ENCODE data around the gene SPRR2F.
"Not testable (repeated sequence)": the region's sequence is repeated elsewhere in the genome, so short reads cannot be mapped to it uniquely, and the experiment has no call there.

Gene SPRR2F, protein sequence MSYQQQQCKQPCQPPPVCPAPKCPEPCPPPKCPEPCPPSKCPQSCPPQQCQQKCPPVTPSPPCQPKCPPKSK

DNA sequence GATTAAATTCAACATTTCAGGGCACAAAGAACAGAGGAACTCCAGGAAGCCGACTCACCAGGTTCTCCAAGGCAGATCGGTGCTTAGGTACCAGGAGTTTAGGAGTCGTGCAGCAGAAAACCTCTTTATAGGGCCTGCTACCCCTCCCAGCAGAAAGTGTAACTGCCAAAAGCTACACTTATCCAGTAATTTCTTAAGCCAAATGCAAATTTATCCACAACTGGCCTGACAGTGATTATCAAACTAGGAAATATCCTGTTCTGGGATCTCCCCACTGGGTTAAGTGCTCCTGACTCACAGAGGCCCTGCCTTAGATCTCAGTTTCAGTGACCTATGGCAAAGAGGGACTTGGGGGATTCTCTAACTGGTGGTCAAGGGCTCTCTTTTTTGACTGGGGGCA is at the start of gene SPRR2F:
Gene SPRR2F, minus strand, starts transcription at position 101 of the 400 bp plus-strand sequence. CDS start 783 bp downstream, outside the sequence.
- no peak for DNase-seq

DNA sequence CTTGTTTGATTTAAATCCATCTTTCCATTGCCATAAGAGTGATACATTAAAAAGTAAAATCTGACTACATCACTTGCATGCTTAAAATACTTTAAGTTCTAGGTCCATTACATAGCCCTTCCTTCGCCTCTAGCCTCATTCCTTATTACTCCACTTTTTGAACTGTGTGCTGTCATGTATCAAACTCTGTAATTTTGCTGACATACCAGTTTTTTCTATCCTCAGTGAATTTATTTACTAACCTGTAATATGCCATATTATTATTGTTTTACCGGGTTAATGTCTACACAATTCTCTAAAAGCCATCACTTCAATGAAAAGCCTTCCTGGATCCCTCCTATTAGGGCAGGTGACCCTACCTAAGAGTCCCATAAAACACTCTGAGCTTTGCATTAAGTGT is 42.2 kb upstream of the SPRR2F start:
- DNase-seq: no peak

DNA sequence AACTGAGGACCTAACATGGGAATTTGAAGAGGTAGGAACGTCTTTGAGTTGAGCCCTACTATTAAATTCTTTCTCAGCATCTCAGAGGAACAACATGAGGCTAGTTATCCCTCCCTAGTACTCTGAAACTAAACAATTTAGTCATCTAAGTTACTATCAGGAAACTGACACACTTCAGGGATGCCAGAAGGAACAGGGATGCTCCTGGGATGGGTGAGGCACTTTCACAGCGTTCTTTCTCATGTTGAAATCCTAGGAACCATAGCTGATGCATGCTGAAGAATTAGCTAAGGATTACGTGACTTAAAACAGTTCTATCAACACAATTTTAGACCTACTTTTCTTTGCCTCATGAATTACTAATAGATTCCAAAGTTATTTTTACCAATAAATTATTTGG is 39.2 kb upstream of the SPRR2F start:
- DNase-seq: no peak

DNA sequence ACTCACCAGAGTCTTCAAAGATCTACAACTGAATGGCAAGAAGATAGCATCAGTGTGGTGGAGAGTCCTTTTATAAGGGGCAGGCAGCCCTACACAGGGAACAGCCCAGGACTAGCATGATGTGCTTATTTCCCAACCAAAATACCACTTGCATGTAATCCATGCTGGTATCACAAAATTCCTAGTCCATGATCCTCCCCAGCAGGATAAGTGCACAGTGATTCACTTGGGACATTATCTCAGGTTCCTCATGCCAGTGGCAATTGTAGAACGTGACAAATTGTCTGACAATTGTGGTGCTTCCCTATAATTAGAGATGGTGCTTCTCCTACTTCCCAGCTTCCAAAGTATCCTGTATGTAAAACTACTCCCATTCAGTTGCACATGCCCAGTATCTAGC is 37.5 kb upstream of the SPRR2F start, which contains the start of gene SPRR2G:
Gene SPRR2G, minus strand, starts transcription at position 45 of the 400 bp plus-strand sequence. CDS start 780 bp downstream, outside the sequence.
- DNase-seq: no peak

DNA sequence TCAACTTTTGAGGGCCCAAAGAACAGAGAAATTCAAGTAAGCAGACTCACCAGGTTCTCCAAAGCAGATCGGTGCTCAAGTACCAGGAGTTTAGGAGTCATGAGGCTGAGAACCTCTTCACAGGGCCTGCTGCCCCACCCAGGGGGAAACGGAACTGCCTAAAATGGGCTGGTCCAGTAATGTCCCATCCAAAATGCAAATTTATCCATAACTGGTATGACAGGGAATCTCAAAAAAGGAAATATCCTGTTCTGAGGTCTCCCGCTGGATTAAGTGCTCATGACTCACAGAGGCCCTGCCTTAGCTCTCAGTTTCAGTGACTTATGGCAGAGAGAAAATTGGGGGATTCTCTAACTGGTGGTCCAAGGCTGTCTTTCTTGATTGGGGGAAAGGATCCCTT is 28.1 kb upstream of the SPRR2F start:
- no peak for DNase-seq

DNA sequence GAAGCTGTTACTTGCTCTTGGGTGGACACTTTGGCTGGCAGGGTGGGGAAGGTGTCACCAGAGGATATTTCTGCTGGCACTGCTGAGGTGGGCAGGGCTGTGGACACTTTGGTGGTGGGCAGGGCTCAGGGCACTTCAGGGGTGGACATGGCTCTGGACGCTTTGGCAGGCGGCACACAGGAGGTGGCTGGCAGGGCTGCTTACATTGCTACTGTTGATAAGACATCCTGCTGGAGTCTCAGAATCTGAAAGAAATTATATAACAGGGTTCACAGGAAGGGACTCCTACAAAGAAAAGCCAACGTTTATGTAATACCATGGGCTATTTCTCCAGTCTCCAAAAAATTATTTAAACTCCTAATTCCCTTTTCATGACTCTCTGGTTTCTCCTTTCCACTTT is 27.2 kb upstream of the SPRR2F start:
- no peak for DNase-seq

DNA sequence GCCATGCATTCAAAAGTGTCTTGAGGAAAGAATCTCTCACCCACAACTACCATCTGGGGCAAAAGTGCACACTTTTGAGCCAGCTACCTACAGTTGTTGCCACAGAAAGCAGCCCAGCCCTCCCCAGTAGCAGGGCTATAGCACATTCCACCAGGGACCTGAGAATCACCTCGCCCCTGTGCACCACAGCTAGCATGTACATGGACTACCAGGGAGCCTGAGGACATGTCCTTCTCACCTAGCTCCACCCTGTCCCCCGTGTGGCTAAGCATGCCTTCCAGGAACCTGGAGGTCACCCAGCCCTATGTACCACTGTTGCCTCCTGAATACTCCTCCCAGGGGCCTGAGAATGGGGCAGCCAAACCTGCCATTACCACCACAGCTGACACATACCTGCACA is 20.4 kb upstream of the SPRR2F start:
- no peak for DNase-seq

DNA sequence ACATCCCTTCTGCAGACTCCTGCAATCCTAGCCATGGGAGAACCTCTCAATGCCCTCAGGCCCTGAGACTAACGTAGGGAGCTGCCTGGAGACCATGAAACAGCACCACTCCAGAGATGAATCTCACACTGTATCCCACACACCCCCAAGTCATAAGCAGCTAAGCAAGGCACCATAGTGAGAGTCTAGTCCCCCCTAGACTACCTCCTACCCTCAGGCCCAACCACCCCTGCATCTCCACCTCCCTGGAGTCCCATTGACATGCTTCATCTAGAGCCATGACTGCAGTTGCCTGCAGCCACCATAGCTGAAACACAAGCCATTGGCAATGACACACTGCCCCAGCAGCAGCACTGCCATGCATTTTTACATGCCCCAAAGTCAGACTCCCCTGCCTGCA is 20.0 kb upstream of the SPRR2F start:
- no peak for DNase-seq

DNA sequence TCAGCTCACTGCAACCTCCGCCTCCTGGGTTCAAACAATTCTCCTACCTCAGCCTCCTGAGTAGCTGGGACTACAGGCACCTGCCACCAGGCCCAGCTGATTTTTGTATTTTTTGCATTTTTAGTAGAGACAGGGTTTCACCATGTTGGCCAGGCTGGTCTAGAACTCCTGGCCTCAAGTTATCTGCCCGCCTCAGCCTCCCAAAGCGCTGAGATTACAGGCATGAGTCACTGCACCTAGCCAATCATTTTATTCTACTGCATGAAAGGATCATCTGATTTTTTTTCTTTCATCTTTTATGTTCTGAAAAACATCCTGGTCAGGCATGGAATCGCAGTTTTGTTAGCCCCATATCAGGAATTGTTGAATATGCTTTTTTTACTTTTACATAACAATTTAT is 15.4 kb upstream of the SPRR2F start:
- DNase-seq: not testable (repeated sequence)

DNA sequence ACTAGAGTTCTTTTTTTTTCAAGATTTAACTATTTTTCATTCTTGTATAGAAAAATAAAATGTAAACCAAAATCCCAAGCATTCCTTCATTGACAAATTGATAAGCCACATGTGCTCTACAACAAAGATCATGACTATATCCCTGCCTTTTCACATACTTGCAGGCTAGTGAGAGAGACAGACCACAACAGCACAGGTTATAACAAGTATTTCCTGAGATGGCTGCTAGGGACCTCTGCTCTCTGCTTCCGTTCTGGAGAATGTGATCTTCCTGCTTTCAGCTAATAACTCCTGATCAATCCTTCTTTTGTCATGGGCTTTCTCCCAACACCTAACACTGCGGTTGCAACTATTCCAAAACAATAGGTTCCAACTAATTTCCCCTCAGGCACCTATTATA is 14.0 kb upstream of the SPRR2F start:
- DNase-seq: no peak

DNA sequence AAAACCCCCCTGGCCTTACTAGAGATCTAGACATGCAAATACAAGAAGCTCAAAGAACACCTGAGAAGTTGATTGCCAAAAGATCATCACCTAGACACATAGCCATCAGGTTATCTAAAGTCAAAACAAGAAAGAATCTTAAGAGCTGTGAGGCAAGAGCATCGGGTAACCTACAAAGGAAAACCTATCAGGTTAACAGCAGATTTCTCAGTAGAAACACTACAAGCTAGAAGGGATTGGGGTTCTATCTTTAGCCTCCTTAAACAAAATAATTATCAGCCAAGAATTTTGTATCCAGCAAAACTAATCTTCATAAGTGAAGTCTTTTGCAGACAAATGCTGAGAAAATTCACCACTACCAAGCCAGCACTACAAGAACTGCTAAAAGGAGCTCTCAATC is 12.2 kb upstream of the SPRR2F start:
- no peak for DNase-seq

DNA sequence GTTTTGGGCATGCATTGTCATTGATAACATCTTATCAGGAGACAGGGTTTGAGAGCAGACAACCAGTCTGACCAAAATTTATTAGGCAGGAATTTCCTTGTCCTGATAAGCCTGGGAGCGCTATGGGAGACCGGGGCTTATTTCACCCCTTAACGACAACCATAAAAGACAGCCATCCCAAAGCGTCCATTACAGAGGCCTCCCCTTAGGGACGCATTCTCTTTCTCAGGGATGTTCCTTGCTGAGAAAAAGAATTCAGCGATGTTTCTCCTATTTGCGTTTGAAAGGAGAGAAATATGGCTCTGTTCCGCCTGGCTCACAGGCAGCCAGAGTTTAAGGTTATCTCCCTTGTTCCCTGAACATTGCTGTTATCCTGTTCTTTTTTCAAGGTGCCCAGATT is 10.5 kb upstream of the SPRR2F start:
- not testable (repeated sequence) for DNase-seq

DNA sequence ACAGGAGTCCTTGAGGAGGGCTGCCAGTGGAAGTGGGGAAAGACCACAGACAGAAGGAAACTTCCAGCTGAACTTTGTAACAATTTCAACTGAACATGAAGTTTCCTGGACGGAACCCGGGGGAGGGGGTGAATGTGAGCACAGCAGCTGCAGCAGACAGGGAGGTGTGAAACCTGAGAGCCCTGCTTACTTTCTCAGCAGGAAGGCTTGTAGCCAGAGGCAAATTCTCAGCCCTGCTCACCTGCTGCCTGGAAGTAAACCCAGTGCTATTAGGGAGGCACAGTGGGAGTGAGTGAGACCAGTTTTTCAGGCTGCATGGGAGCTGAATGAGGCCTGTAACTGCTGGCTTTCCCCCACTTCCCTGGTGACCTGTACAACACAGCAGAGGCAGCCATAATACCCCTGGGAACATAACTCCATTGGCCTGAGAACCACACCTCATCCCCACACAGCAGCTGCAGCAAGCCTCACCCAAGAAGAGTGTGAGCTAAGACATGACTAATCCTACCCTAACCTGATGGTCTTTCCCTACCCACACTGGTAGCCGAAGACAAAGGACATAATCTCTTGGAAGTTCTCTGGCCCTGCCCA is 9.6 kb upstream of the SPRR2F start:
- no peak for DNase-seq

DNA sequence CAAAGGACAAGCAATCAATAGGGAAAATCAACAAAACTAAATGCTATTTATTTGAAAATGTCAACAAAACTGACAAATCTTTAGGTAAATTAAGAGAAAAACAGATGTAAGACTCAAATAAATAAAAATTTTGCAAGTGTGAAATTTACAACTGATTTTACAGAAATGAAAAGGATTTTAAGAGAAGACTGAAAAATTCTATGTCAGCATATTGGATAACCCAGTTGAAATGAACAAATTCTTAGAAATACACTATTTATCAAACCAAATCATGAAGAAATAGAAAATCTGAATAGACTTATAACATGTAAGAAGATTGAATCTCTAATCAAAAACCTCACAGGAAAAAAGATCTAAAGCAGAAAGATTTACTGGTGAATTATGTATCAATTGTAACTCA is 7.6 kb upstream of the SPRR2F start:
- no peak for DNase-seq

DNA sequence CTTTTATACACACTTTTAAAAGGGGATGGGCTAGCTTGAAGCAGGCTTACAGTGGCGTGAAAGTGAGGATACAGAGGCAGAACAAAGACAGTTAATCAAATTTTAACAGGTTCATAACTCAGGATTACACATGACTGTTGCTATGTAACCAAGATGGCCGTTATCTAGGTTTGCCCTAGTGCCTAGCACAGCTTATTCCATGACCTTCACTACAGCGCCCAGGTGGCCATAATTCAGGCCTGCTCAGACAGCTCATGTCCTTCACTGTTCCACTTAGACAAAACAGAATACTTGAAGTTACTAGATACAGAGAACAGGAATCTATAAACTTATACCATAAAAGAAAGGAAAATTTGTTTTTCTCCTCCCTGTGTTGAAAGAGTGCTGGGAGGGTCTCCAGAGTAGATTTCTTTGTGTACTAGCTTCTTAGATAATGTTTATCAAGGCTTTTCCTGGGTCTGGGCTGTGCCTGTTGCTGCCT is 6.2 kb upstream of the SPRR2F start:
- no peak for DNase-seq

DNA sequence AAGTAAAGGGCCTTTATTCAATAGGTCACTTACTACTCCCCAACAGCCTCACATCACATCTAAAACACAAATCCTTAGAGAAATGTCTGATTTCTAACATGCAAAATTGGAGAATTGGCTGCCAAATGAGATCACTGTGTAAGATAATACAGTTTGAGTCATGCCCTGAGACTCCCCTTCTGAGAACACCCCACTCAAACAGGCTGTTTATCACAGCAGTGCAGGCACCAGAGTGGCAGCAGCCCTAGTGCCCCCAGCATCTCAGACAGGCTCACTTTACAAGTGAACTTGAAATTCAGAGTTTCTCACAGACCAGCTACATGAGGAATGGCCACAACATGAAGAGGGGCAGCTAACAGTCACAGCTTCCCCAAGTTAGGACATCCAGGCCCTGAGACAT is 1.9 kb upstream of the SPRR2F start:
- not testable (repeated sequence) for DNase-seq

DNA sequence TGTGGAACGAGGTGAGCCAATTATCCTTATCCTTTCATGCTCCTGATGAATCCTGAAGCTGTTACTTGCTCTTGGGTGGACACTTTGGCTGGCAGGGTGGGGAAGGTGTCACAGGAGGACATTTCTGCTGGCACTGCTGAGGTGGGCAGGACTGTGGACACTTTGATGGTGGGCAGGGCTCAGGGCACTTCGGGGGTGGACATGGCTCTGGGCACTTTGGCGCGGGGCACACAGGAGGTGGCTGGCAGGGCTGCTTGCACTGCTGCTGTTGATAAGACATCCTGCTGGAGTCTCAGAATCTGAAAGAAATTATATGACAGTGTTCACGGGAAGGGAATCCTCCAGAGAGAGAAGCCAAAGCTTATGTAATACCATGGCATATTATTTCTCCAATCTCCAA is 862 bp downstream of the SPRR2F start:
- not testable (repeated sequence) for DNase-seq

DNA sequence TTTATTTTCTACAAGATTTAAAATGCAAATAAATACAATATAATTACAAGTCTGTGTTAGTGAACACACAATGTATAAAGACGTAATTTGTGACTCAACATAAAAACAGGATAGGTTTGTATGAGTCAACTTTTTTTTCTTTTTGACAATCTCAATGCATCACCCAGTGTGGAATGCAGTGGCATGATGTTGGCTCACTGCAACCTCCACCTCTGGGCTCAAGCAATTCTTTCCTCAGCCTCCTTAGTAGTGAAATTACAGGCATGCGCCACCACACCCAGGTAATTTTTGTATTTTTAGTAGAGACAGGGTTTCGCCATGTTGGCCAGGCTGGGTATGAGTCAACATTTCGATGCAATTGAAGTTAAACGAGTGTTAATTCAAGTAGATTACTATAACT is 13.1 kb downstream of the SPRR2F start:
- DNase-seq: no peak

DNA sequence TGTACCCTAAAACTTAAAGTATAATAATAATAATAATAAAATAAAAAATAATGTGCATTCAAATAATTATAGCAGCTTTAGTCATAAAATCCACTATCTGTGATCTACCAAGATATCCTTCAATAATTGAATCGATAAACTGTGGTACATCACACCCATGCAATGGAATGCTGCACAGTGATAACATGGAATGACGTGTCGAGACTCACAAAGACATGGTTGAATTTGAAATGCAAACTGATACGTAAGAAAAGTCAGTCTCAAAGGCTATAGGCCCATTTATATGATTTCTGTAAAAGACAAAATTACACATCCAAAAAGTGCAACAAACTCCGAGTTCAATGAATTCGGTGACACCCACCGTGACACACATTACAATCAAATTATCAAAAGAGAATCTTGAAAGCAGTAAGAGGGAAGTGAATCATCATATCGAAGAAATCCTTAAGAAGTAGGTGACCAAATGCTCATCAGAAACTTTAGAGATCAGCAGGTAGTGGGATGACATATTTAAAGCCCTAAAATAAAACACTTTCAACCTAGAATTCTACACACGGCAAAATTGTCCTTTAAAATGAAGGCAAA is 13.8 kb downstream of the SPRR2F start:
- DNase-seq: no peak

DNA sequence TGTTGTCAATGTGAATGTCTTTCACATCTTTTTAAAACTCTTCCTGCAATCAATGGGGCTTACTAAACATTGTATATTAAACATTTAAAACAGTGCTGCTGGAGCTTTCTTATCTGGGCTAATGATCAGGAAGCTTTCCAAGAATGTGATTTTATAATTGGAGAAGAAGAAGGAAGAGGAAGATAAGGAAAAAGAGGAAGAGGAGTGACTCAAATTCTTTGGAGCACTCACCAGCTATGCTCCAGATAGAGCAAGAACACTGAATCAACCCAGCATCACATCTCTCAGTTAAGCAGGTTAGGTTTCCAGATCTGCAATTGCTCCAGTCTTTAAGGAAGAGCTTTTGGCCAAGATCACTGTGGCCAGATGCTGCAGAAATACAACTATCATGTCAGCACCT is 17.6 kb downstream of the SPRR2F start:
- DNase-seq: no peak

DNA sequence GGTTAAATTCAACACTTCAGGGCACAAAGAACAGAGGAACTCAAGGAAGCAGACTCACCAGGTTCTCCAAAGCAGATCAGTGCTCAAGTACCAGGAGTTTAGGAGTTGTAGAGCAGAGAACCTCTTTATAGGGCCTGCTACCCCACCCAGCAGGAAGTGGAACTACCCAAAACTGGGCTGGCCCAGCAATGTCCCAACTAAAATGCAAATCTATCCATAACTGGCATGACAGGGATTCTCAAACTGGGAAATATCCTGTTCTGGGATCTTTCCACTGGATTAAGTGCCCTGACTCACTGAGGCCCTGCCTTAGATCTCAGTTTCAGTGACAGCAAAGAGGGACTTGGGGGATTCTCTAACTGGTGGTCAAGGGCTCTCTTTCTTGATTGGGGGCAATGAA is 18.9 kb downstream of the SPRR2F start, which contains the start of gene SPRR2E:
Gene SPRR2E, minus strand, starts transcription at position 101 of the 400 bp plus-strand sequence. CDS start 775 bp downstream, outside the sequence.
- no peak for DNase-seq

DNA sequence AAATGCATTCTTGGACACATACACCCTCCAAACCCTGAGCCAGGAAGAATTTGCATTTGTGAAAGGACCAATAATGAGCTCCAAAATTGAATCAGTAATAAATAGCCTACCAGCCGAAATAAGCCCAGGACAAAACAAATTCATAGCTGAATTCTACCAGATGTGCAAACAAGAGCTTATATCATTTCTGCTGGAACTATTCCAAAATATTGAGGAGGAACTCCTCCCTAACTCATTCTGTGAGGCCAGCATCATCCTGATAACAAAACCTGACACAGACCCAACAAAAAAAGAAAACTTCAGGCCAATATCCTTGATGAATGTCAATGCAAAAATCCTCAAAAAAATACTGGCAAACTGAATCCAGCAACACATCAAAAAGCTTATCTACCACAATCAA is 25.7 kb downstream of the SPRR2F start:
- DNase-seq: no peak

DNA sequence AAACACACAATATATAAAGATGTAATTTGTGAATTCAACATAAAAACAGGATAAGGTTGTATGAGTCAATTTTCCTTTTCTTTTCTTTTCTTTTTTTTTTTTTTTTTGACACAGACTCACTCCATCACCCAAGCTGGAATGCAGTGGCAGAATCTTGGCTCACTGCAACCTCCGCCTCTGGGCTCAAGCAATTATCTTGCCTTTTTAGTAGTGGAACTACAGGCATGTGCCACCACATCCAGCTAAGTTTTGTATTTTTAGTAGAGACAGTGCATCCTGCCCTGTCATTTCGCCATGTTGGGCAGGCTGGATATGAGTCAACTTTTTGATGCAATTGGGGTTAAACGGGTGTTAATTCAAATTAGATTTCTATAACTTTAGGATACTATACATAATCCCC is 31.6 kb downstream of the SPRR2F start:
- no peak for DNase-seq

All from AML-193 (cell line).